PC-9 (cell line): Measurements from ENCODE around the gene SOX12.

Experiments
- CTCF ChIP-seq: fragments of 200-600 bp; sonication (generic); conservative IDR thresholded peaks from 2 replicates; pipeline ENCODE4 v1.6.1; 2017; ENCODE audit warnings: mixed run types, antibody characterized with exemption, mild to moderate bottlenecking, moderate library complexity
- EZH2 ChIP-seq: fragments of 200-600 bp; sonication (generic); IDR thresholded peaks from 2 replicates; pipeline ENCODE4 v1.8.0; 2017; ENCODE audit warnings: antibody characterized with exemption, low read depth

GRCh38 chr20:308427-309038, 16.8 kb upstream of the SOX12 start:
- TF ChIP-seq CTCF, result no peak
- TF ChIP-seq EZH2, result no peak
